GM12878 (cell line): ENCODE results near the gene CCNY. TPM values are rescaled to one million over a fixed set of nuclear protein-coding genes. Genes with fewer than 3 reads are reported as not detected.
"Not testable (repeated sequence)": the region's sequence is repeated elsewhere in the genome, so short reads cannot be mapped to it uniquely, and the experiment has no call there.

Experiments
- ATAC-seq: fragments of 200-7000 bp; cut with Tn5 transposase; 3 replicates; pipeline ENCODE4 v1.9.1; 2020; ENCODE audit warnings: mild to moderate bottlenecking, moderate library complexity
- BruUV-seq: library from RNA; stranded (reverse); fragments of 400-500 nt; replicated peaks from 2 replicates; lab custom pipeline; 2021; lab: Mats Ljungman, UMichigan
- CTCF ChIA-PET: fragments of 300-600 bp; sonication (Branson Sonifier 250); formaldehyde crosslinking; extraction: SDS; loops from one replicate; lab custom pipeline; 2021; ENCODE audit warnings: inconsistent platforms; lab: Yijun Ruan, JAX
- POLR2A ChIA-PET: fragments of 350-600 bp; formaldehyde crosslinking; extraction: SDS; loops from one replicate; lab custom pipeline; 2021; ENCODE audit warnings: inconsistent platforms; lab: Charles Lee
- RAD21 ChIA-PET: fragments of 300-600 bp; sonication (Branson Sonifier 250); formaldehyde crosslinking; loops from one replicate; lab custom pipeline; 2023; ENCODE audit warnings: antibody characterized with exemption; ENCODE audit not compliant: unreplicated experiment; lab: Charles Lee
- SMC1A ChIA-PET: fragments of 300-600 bp; sonication (Branson Sonifier 250); formaldehyde crosslinking; loops from one replicate; lab custom pipeline; 2023; ENCODE audit not compliant: unreplicated experiment, uncharacterized antibody; lab: Charles Lee
- DNase-seq: peaks from one replicate; pipeline ENCODE4 v3.0.0-alpha.2; 2011; ENCODE audit warnings: low read depth, low spot score
- FAIRE-seq: peaks from 3 replicates; lab custom pipeline; 2011; peaks lifted over from hg19 to GRCh38; lab: Jason Lieb, UNC
- H2AFZ ChIP-seq: 2 replicates; pipeline ENCODE4 v1.6.0; 2011; ENCODE audit warnings: low read depth, low read length, control low read depth; ENCODE audit not compliant: control insufficient read depth
- H3K27ac ChIP-seq: 2 replicates; pipeline ENCODE4 v1.5.1; 2011; ENCODE audit warnings: control low read depth; ENCODE audit not compliant: control insufficient read depth, insufficient read depth
- H3K27me3 ChIP-seq, 2 experiments: replicated peaks in 1 of 2; 2 replicates each; pipeline versions ENCODE4 v1.6.0 to v1.6.1; 2011; ENCODE audit warnings: low read length in 1 of 2; ENCODE audit not compliant: control insufficient read depth in 2 of 2, insufficient read depth in 2 of 2
- H3K36me3 ChIP-seq, 2 experiments: 2 replicates each; pipeline ENCODE4 v1.5.1; 2011; ENCODE audit warnings: low read length in 1 of 2; ENCODE audit not compliant: control insufficient read depth in 2 of 2, insufficient read depth in 2 of 2
- H3K4me1 ChIP-seq: 2 replicates; pipeline ENCODE4 v1.6.1; 2011; ENCODE audit warnings: mild to moderate bottlenecking, low read length, moderate library complexity, mixed read lengths; ENCODE audit not compliant: control insufficient read depth, insufficient read depth
- H3K4me2 ChIP-seq: 2 replicates; pipeline ENCODE4 v1.6.0; 2011; ENCODE audit warnings: control low read depth; ENCODE audit not compliant: control insufficient read depth, insufficient read depth
- H3K4me3 ChIP-seq: fragments of 200-600 bp; sonication (generic); 2 replicates; pipeline ENCODE4 v1.5.1; 2016
- H3K79me2 ChIP-seq: 2 replicates; pipeline ENCODE4 v1.6.0; 2011; ENCODE audit warnings: low read length; ENCODE audit not compliant: control insufficient read depth, insufficient read depth
- H3K9ac ChIP-seq: 2 replicates; pipeline ENCODE4 v1.8.0; 2011; ENCODE audit warnings: low read length, control low read depth, mixed read lengths; ENCODE audit not compliant: control insufficient read depth, insufficient read depth
- H3K9me3 ChIP-seq: replicated peaks from 3 replicates; pipeline ENCODE4 v1.5.1; 2011; ENCODE audit warnings: mild to moderate bottlenecking, low read length; ENCODE audit not compliant: control insufficient read depth, insufficient read depth
- H4K20me1 ChIP-seq: 2 replicates; pipeline ENCODE4 v1.6.0; 2011; ENCODE audit not compliant: control insufficient read depth, insufficient read depth
- WGBS: methylation state at CpG from one replicate; pipeline ENCODE4 v1.1.6; 2016; ENCODE audit warnings: low lambda C conversion rate; ENCODE audit not compliant: insufficient replicate concordance, insufficient coverage; ENCODE audit errors: missing lambda C conversion rate; 5-methylcytosine and 5-hydroxymethylcytosine counted together
- in situ Hi-C: fragments of 300-500 bp; cut with MboI; formaldehyde crosslinking; loops from 9 replicates; pipeline ENCODE4 v1.14.3; 2018; ENCODE audit warnings: mixed read lengths
- intact Hi-C: fragments of 100-400 bp; cut with micrococcal nuclease; formaldehyde crosslinking; loops from one replicate; pipeline ENCODE4 v1.14.2; 2022; ENCODE audit not compliant: unreplicated experiment
- polyA plus RNA-seq, 11 experiments: library from polyadenylated mRNA; depleted of rRNA in 4 of 11; unstranded in 6 of 11; stranded (reverse) in 5 of 11; fragments of >200 nt; fragmentation: Nextera tagmentation in 4 of 11; fragmentation: Illumina TruSeq in 1 of 11; extraction: Ambion mirVana in 4 of 11; extraction: Trizol in 1 of 11; gene quantifications; 1 replicate in 1 of 11; 2 replicates in 10 of 11; pipeline versions ENCODE4 v1.2.1 to v1.2.3, GENCODE V29; 2011 to 2016; ENCODE audit warnings: inconsistent platforms in 2 of 11, missing spikeins in 2 of 11, low read depth in 1 of 11
- total RNA-seq, 4 experiments: library from RNA; depleted of rRNA in 3 of 4; stranded (reverse); fragments of >200 nt in 3 of 4; fragmentation: Illumina TruSeq in 1 of 4; extraction: Trizol in 1 of 4; gene quantifications; 2 replicates each; pipeline versions ENCODE4 v1.2.1 to v1.2.3, GENCODE V29; 2013 to 2021

Gene CCNY
- total and polyA plus RNA-seq, 10 of the 15 experiments (the other 5 are each of a cell fraction or from before 2014, with no cell fraction given): 3.6 to 50.0 (median 26.1) TPM

DNA sequence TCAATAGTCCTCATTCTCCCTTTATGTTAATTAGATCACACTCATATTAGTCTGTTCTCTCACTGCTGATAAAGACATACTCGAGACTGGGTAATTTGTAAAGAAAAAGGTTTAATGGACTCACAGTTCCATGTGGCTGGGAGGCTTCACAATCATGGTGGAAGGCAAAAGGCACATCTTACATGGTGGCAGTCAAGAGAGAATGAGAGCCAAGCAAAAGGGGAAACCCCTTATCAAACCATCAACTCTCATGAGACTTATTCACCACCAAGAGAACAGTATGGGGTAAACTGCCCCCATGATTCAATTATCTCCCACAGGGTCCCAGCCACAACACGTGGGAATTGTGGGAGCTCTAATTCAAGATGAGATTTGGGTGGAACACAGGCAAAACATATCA lies 22.2 kb upstream of the CCNY start:
- H3K79me2 ChIP-seq, POLR2A ChIA-PET, H3K36me3 ChIP-seq, in situ Hi-C loops, CTCF ChIA-PET, H4K20me1 ChIP-seq, H3K4me2 ChIP-seq, H3K27ac ChIP-seq, BruUV-seq, DNase-seq, H3K27me3 ChIP-seq, intact Hi-C loops, ATAC-seq, H3K9ac ChIP-seq, H3K4me1 ChIP-seq, H2AFZ ChIP-seq, FAIRE-seq, H3K9me3 ChIP-seq, H3K4me3 ChIP-seq: not testable (repeated sequence)
- 97% methylated on average over 2 of the region's 2 CpGs for WGBS
- ChIA-PET SMC1A (interaction anchor here (0.7 kb wide), 1 partner anchor 230 kb away, joined by 3 read pairs; no protein-coding TSS in a partner anchor), RAD21 (interaction anchor here (0.7 kb wide), 1 partner anchor 65 kb away, joined by 3 read pairs; no protein-coding TSS in a partner anchor)

DNA sequence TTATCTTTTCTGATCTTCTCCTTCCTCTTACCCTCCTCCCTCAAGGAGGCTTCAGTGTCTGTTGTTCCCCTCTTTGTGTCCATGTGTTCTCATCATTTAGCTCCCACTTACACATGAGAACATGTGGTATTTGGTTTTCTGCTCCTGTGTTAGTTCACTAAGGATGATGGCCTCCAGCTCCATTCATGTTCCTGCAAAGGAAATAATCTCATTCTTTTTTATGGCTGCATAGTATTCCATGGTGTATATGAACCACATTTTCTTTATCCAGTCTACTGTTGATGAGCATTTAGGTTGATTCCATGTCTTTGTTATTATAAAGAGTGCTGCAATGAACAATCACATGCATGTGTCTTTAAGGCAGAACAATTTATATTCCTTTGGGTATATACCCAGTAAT lies 21.1 kb upstream of the CCNY start:
- H3K4me2 ChIP-seq, H3K27ac ChIP-seq, CTCF ChIA-PET, H3K27me3 ChIP-seq, H3K9me3 ChIP-seq, POLR2A ChIA-PET, FAIRE-seq, RAD21 ChIA-PET, H4K20me1 ChIP-seq, H3K4me3 ChIP-seq, H3K79me2 ChIP-seq, H3K4me1 ChIP-seq, H3K9ac ChIP-seq, in situ Hi-C loops, H2AFZ ChIP-seq, DNase-seq, ATAC-seq, intact Hi-C loops, H3K36me3 ChIP-seq, BruUV-seq, SMC1A ChIA-PET: not testable (repeated sequence)
